HG03159 (cell line): ENCODE measurements around the gene NACA.

Experiments
- ATAC-seq: cut with Tn5 transposase; IDR thresholded peaks from one replicate; pipeline ENCODE4 v1.9.1; 2021; ENCODE audit warnings: mild to moderate bottlenecking, moderate library complexity; ENCODE audit not compliant: unreplicated experiment

Gene NACA

GRCh38 chr12:56694161-56694560, 30.9 kb downstream of the NACA start:
- no peak for ATAC-seq

GRCh38 chr12:56688846-56689109, 36.3 kb downstream of the NACA start:
- no peak for ATAC-seq

- peak; percentile 60 for ATAC-seq
Observed at GRCh38 chr12:56688129-56688845, 36.8 kb downstream of the NACA start, which contains the start of gene PTGES3. TSS of gene PTGES3 (minus strand) at chr12:56688284. CDS start at chr12:56687999, 285 bp downstream.

GRCh38 chr12:56687223-56688128, 37.6 kb downstream of the NACA start:
- ATAC-seq: peak; percentile 33

- no peak for ATAC-seq
Observed at GRCh38 chr12:56684745-56685359, 40.2 kb downstream of the NACA start.

- no peak for ATAC-seq
Observed at GRCh38 chr12:56682323-56682722, 42.8 kb downstream of the NACA start.

GRCh38 chr12:56679883-56680575, 45.1 kb downstream of the NACA start:
- ATAC-seq: no peak

GRCh38 chr12:56678852-56679251, 46.2 kb downstream of the NACA start:
- ATAC-seq: no peak

GRCh38 chr12:56677680-56678079, 47.4 kb downstream of the NACA start:
- ATAC-seq: no peak

GRCh38 chr12:56676851-56677580, 48.1 kb downstream of the NACA start:
- ATAC-seq: no peak

GRCh38 chr12:56671608-56672007, 53.5 kb downstream of the NACA start:
- ATAC-seq: no peak

- no peak for ATAC-seq
Observed at GRCh38 chr12:56670836-56671235, 54.3 kb downstream of the NACA start.

GRCh38 chr12:56668197-56668457, 57.0 kb downstream of the NACA start:
- ATAC-seq: no peak
